K562 (cell line): ENCODE results near the gene ITPA. TPM values are rescaled to one million over a fixed set of nuclear protein-coding genes. Genes with fewer than 3 reads are reported as not detected.

Source experiments
- BRD9 ChIP-seq: fragments of 450-650 bp; IDR thresholded peaks from 2 replicates; pipeline ENCODE4 v1.6.1; 2018; ENCODE audit warnings: low read depth; ENCODE audit not compliant: partially characterized antibody
- CHD7 ChIP-seq: fragments of 200-600 bp; sonication (generic); IDR thresholded peaks from one replicate; pipeline ENCODE4 v1.6.1; 2012; ENCODE audit warnings: mild to moderate bottlenecking, low read depth, low read length, inconsistent platforms
- GABPA ChIP-seq: fragments of 200-800 bp; sonication (Bioruptor generic); conservative IDR thresholded peaks from 2 replicates; pipeline ENCODE4 v1.6.1; 2016; ENCODE audit warnings: low read depth, missing genetic modification characterization, missing compliant biosample characterization
- IRF9 ChIP-seq: fragments of 450-650 bp; IDR thresholded peaks from 2 replicates; pipeline ENCODE4 v1.6.1; 2016; ENCODE audit warnings: missing biosample characterization, missing genetic modification characterization
- MEF2A ChIP-seq: IDR thresholded peaks from 2 replicates; pipeline ENCODE4 v1.6.1; 2011; ENCODE audit warnings: low read depth, mild to moderate bottlenecking, low read length, moderate library complexity; ENCODE audit not compliant: control insufficient read depth
- NFATC3 ChIP-seq: fragments of 450-650 bp; IDR thresholded peaks from 2 replicates; pipeline ENCODE4 v1.6.1; 2017; ENCODE audit warnings: mild to moderate bottlenecking
- RAD51 ChIP-seq: fragments of 450-650 bp; IDR thresholded peaks from 2 replicates; pipeline ENCODE4 v1.7.1; 2016; ENCODE audit warnings: low read depth, mild to moderate bottlenecking, borderline replicate concordance
- TRIM25 ChIP-seq: fragments of 450-650 bp; IDR thresholded peaks from 2 replicates; pipeline ENCODE4 v1.7.0; 2016; ENCODE audit warnings: borderline replicate concordance
- YBX1 ChIP-seq: fragments of 450-650 bp; IDR thresholded peaks from 2 replicates; pipeline ENCODE4 v1.7.1; 2016; ENCODE audit warnings: mild to moderate bottlenecking
- ZNF134 ChIP-seq: fragments of 250-450 bp; sonication (Bioruptor Pico); conservative IDR thresholded peaks from 2 replicates; pipeline ENCODE4 v1.4.0; 2020
- ZNF766 ChIP-seq: fragments of 200-800 bp; sonication (Bioruptor generic); conservative IDR thresholded peaks from 2 replicates; pipeline ENCODE4 v1.6.1; 2016; ENCODE audit warnings: missing genetic modification characterization, missing compliant biosample characterization
- polyA plus RNA-seq, 8 experiments: library from polyadenylated mRNA; depleted of rRNA in 4 of 8; stranded (reverse) in 5 of 8; unstranded in 3 of 8; fragments of >200 nt; fragmentation: Nextera tagmentation in 2 of 8; fragmentation: Illumina TruSeq in 1 of 8; extraction: Ambion mirVana in 2 of 8; extraction: Trizol in 1 of 8; gene quantifications; 2 replicates each; pipeline versions ENCODE4 v1.2.1 to v1.2.3, GENCODE V29; 2011 to 2014; ENCODE audit warnings: inconsistent platforms in 1 of 8, missing spikeins in 1 of 8
- total RNA-seq, 7 experiments: library from RNA; depleted of rRNA in 6 of 7; stranded (reverse); fragments of >200 nt in 6 of 7; fragmentation: Illumina TruSeq in 2 of 7; extraction: Trizol in 2 of 7; gene quantifications; 2 replicates each; pipeline versions ENCODE4 v1.2.1 to v1.2.3, GENCODE V29; 2011 to 2021; ENCODE audit warnings: low replicate concordance in 1 of 7

ITPA gene
- total and polyA plus RNA-seq, 9 of the 15 experiments (the other 6 are each of a cell fraction or from before 2014, with no cell fraction given) = 5.0 to 79.7 (median 36.7) TPM

GRCh38 chr20:3204124-3204794 lies 5.0 kb upstream of the ITPA start, which contains the start of gene DDRGK1 (continued):
- TF ChIP-seq CHD7 = no peak
- TF ChIP-seq GABPA (tag) = no peak
- no peak for TF ChIP-seq BRD9
- TF ChIP-seq ZNF134 (CRISPR knock-in tag) = no peak
- no peak for TF ChIP-seq YBX1
- TF ChIP-seq NFATC3 = no peak
- TF ChIP-seq TRIM25 = no peak
- TF ChIP-seq RAD51 = no peak
- TF ChIP-seq ZNF766 (CRISPR knock-in tag) = no peak
- TF ChIP-seq IRF9 (tag) = no peak
- no peak for TF ChIP-seq MEF2A
